H9 (cell line): ENCODE data around the gene AP2A1. TPM values are rescaled to one million over a fixed set of nuclear protein-coding genes. Genes with fewer than 3 reads are reported as not detected.

Experiments used
- DNase-seq: peaks from one replicate; pipeline ENCODE4 v3.0.0-alpha.2; 2017
- H2AFZ ChIP-seq: one replicate; pipeline ENCODE4 v1.6.1; 2013; ENCODE audit warnings: mild to moderate bottlenecking, low read length, control low read depth, moderate library complexity
- H2AK5ac ChIP-seq: 2 replicates; pipeline ENCODE4 v1.6.1; 2013; ENCODE audit warnings: low read length, control low read depth, mixed read lengths; ENCODE audit not compliant: insufficient read length
- H2BK120ac ChIP-seq: one replicate; pipeline ENCODE4 v1.6.1; 2013; ENCODE audit warnings: low read depth, mild to moderate bottlenecking, low read length, control low read depth, inconsistent platforms; ENCODE audit not compliant: poor library complexity, severe bottlenecking
- H2BK12ac ChIP-seq: 2 replicates; pipeline ENCODE4 v1.6.1; 2013; ENCODE audit warnings: low read length, control low read depth, mixed read lengths, low read depth; ENCODE audit not compliant: insufficient read length
- H2BK15ac ChIP-seq: 2 replicates; pipeline ENCODE4 v1.6.1; 2013; ENCODE audit warnings: low read depth, low read length, control low read depth
- H2BK20ac ChIP-seq: one replicate; pipeline ENCODE4 v1.6.1; 2013; ENCODE audit warnings: low read depth, mild to moderate bottlenecking, low read length, control low read depth, inconsistent platforms; ENCODE audit not compliant: poor library complexity, severe bottlenecking
- H2BK5ac ChIP-seq: 2 replicates; pipeline ENCODE4 v1.6.1; 2013; ENCODE audit warnings: low read length, control low read depth, mixed read lengths; ENCODE audit not compliant: insufficient read length
- H3K14ac ChIP-seq: 2 replicates; pipeline ENCODE4 v1.6.1; 2013; ENCODE audit warnings: low read length, control low read depth; ENCODE audit not compliant: insufficient read depth
- H3K18ac ChIP-seq: 2 replicates; pipeline ENCODE4 v1.6.1; 2013; ENCODE audit warnings: low read depth, mild to moderate bottlenecking, mixed read lengths, low read length, control low read depth; ENCODE audit not compliant: insufficient read length
- H3K23ac ChIP-seq: 2 replicates; pipeline ENCODE4 v1.6.1; 2013; ENCODE audit warnings: low read length, control low read depth, mixed read lengths, low read depth; ENCODE audit not compliant: insufficient read length
- H3K23me2 ChIP-seq: 2 replicates; pipeline ENCODE4 v1.6.1; 2013; ENCODE audit warnings: low read depth, mild to moderate bottlenecking, mixed read lengths, low read length, control low read depth; ENCODE audit not compliant: insufficient read length, poor library complexity, severe bottlenecking
- H3K27ac ChIP-seq: 2 replicates; pipeline ENCODE4 v1.5.1; 2013; ENCODE audit warnings: low read length, control low read depth, mixed read lengths, low read depth; ENCODE audit not compliant: insufficient read length
- H3K27me3 ChIP-seq: 2 replicates; pipeline ENCODE4 v1.6.1; 2013; ENCODE audit warnings: low read length, control low read depth, inconsistent platforms; ENCODE audit not compliant: insufficient read depth
- H3K4ac ChIP-seq: 2 replicates; pipeline ENCODE4 v1.6.1; 2013; ENCODE audit warnings: low read depth, mild to moderate bottlenecking, control low read depth, inconsistent platforms, low read length, moderate library complexity
- H3K4me1 ChIP-seq: 2 replicates; pipeline ENCODE4 v1.6.1; 2013; ENCODE audit warnings: low read length, control low read depth, inconsistent platforms; ENCODE audit not compliant: insufficient read depth
- H3K4me2 ChIP-seq: 2 replicates; pipeline ENCODE4 v1.6.1; 2013; ENCODE audit warnings: low read length, control low read depth, mixed read lengths; ENCODE audit not compliant: insufficient read length, insufficient read depth
- H3K56ac ChIP-seq: 2 replicates; pipeline ENCODE4 v1.6.1; 2013; ENCODE audit warnings: low read depth, mild to moderate bottlenecking, mixed read lengths, low read length, control low read depth; ENCODE audit not compliant: insufficient read length
- H3K79me1 ChIP-seq: 2 replicates; pipeline ENCODE4 v1.6.1; 2013; ENCODE audit warnings: low read depth, mild to moderate bottlenecking, moderate library complexity, low read length, control low read depth, inconsistent platforms; ENCODE audit not compliant: insufficient read depth, poor library complexity, severe bottlenecking
- H3K79me2 ChIP-seq: 2 replicates; pipeline ENCODE4 v1.6.1; 2013; ENCODE audit warnings: low read length, control low read depth, inconsistent platforms; ENCODE audit not compliant: insufficient read depth
- H3K9ac ChIP-seq: 2 replicates; pipeline ENCODE4 v1.6.1; 2013; ENCODE audit warnings: low read length, control low read depth, mixed read lengths; ENCODE audit not compliant: insufficient read length; ENCODE audit errors: extremely low read depth
- H3K9me3 ChIP-seq: one replicate; pipeline ENCODE4 v1.6.1; 2013; ENCODE audit warnings: low read depth, low read length, inconsistent platforms; ENCODE audit not compliant: control insufficient read depth
- H3T11ph ChIP-seq: one replicate; pipeline ENCODE4 v1.6.1; 2013; ENCODE audit warnings: mild to moderate bottlenecking, low read length, control low read depth, inconsistent platforms
- H4K20me1 ChIP-seq: one replicate; pipeline ENCODE4 v1.6.1; 2013; ENCODE audit not compliant: control insufficient read depth, insufficient read length, insufficient read depth
- H4K5ac ChIP-seq: 2 replicates; pipeline ENCODE4 v1.6.1; 2013; ENCODE audit warnings: low read depth, mild to moderate bottlenecking, mixed read lengths, low read length, control low read depth; ENCODE audit not compliant: insufficient read length
- H4K8ac ChIP-seq: replicated peaks from 2 replicates; pipeline ENCODE4 v1.6.1; 2013; ENCODE audit warnings: low read length, control low read depth, mixed read lengths, low read depth; ENCODE audit not compliant: insufficient read length
- H4K91ac ChIP-seq: 2 replicates; pipeline ENCODE4 v1.6.1; 2013; ENCODE audit warnings: low read depth, mild to moderate bottlenecking, moderate library complexity, mixed read lengths, low read length, control low read depth; ENCODE audit not compliant: insufficient read length
- H3K27ac Mint-ChIP-seq, 3 experiments: 2 replicates in 2 of 3; 3 replicates in 1 of 3; pipeline ENCODE4 v1.8.0; 2020 to 2021; ENCODE audit warnings: mixed read lengths in 3 of 3, mild to moderate bottlenecking in 1 of 3, moderate library complexity in 1 of 3
- H3K27me3 Mint-ChIP-seq: 2 replicates; pipeline ENCODE4 v1.8.0; 2021; ENCODE audit warnings: low read depth, mild to moderate bottlenecking, moderate library complexity, mixed read lengths
- H3K36me3 Mint-ChIP-seq, 3 experiments: 2 replicates in 2 of 3; 3 replicates in 1 of 3; pipeline ENCODE4 v1.8.0; 2020 to 2021; ENCODE audit warnings: low read depth in 3 of 3, mixed read lengths in 3 of 3; ENCODE audit not compliant: insufficient read depth in 1 of 3
- H3K4me1 Mint-ChIP-seq, 2 experiments: 2 replicates each; pipeline ENCODE4 v1.8.0; 2020; ENCODE audit warnings: mixed read lengths in 2 of 2
- H3K4me3 Mint-ChIP-seq, 2 experiments: 2 replicates in 1 of 2; 3 replicates in 1 of 2; pipeline ENCODE4 v1.8.0; 2020 to 2021; ENCODE audit warnings: mild to moderate bottlenecking in 2 of 2, mixed read lengths in 2 of 2, moderate library complexity in 1 of 2
- H3K9me3 Mint-ChIP-seq, 2 experiments: 2 replicates in 1 of 2; 3 replicates in 1 of 2; pipeline ENCODE4 v1.8.0; 2020; ENCODE audit warnings: mild to moderate bottlenecking in 2 of 2, mixed read lengths in 2 of 2, moderate library complexity in 1 of 2
- CTCF ChIP-seq: fragments of 200-600 bp; sonication (generic); conservative IDR thresholded peaks from 3 replicates; pipeline ENCODE4 v1.8.0; 2021; ENCODE audit warnings: antibody characterized with exemption, mild to moderate bottlenecking
- WGBS: extraction: QIAGEN DNeasy Blood & Tissue Kit; methylation state at CpG from one replicate; pipeline ENCODE4 v1.1.7; 2013; ENCODE audit warnings: missing lambda C conversion rate, low lambda C conversion rate, mixed read lengths; ENCODE audit not compliant: insufficient read length; ENCODE audit errors: extremely low coverage; 5-methylcytosine and 5-hydroxymethylcytosine counted together
- total RNA-seq: library from RNA; stranded (reverse); gene quantifications from 2 replicates; pipeline ENCODE4 v1.2.1, GENCODE V29; 2021

Gene AP2A1
- total RNA-seq, 1 experiment from 2014 or later: 108 TPM

DNA sequence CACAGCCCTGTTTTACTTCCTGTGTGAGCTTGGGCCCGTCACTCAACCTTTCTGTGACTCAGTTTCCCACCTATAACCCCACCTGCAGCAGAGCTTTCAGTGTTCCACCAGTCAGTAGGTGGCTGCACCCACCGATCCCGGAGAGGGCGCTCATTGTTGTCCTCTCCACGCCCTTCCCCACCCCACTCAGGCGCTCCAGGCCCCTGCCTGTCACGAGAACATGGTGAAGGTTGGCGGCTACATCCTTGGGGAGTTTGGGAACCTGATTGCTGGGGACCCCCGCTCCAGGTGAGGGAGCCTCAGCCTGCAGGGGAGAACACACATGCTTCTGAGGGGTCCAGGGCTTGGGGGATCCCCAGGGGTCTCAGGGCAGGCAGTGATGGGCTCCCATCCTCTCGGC is 34.0 kb downstream of the AP2A1 start:
- no peak overlapping the region for H2BK120ac ChIP-seq
- no peak overlapping the region for H3K9ac ChIP-seq
- no peaks in the 10 kb centered on the region for H3K27me3 ChIP-seq
- H4K8ac ChIP-seq: no peak overlapping the region
- H4K5ac ChIP-seq: no peak overlapping the region
- no peak overlapping the region for H3K4me2 ChIP-seq
- H3K27ac ChIP-seq: no peak overlapping the region
- H3K4me1 ChIP-seq: no peaks in the 10 kb centered on the region
- no peak overlapping the region for H2BK15ac ChIP-seq
- H3K79me2 ChIP-seq: no peaks in the 10 kb centered on the region
- no peak overlapping the region for H3K23ac ChIP-seq
- H3K23me2 ChIP-seq: no peaks in the 10 kb centered on the region
- no peaks in the 10 kb centered on the region for H3K79me1 ChIP-seq
- peak overlapping the region in 1 of 3 experiments; percentile 27; a peak in 1 of 7 replicates for H3K27ac Mint-ChIP-seq
- H3K4me3 Mint-ChIP-seq: peak overlapping the region in 1 of 2 experiments; percentile 50; a peak in 1 of 5 replicates
- H3T11ph ChIP-seq: no peak overlapping the region
- H2BK12ac ChIP-seq: no peak overlapping the region
- no peak overlapping the region for H3K14ac ChIP-seq
- no peaks in the 10 kb centered on the region for H3K27me3 Mint-ChIP-seq
- TF ChIP-seq CTCF: no peak
- H4K20me1 ChIP-seq: peaks cover 2% of the 10 kb centered on the region
- H2BK5ac ChIP-seq: no peak overlapping the region
- H3K4ac ChIP-seq: no peak overlapping the region
- H2AK5ac ChIP-seq: no peak overlapping the region
- no peak overlapping the region for H3K56ac ChIP-seq
- no peak for DNase-seq
- peaks cover 5 to 23% of the 10 kb centered on the region in 2 experiments for H3K4me1 Mint-ChIP-seq
- H3K36me3 Mint-ChIP-seq: peaks cover 23 to 60% (median 48%) of the 10 kb centered on the region in 3 experiments; a peak in 6 of 7 replicates
- H3K18ac ChIP-seq: no peak overlapping the region
- H2BK20ac ChIP-seq: no peak overlapping the region
- no peaks in the 10 kb centered on the region for H3K9me3 ChIP-seq
- no peak overlapping the region for H4K91ac ChIP-seq
- H3K9me3 Mint-ChIP-seq: no peaks in the 10 kb centered on the region
- WGBS: no CpG with 5 or more reads among the region's 10 CpGs
- no peak overlapping the region for H2AFZ ChIP-seq
